Activated naive CD8-positive, alpha-beta T cell treated with anti-CD3 and anti-CD28 coated beads, Interleukin-2, amount 10 ng/mL, durations not matched to agents 7 days and 5 days (primary cell): ENCODE data around the gene SLC45A2. TPM values are rescaled to one million over a fixed set of nuclear protein-coding genes. Genes with fewer than 3 reads are reported as not detected.
"Not testable (repeated sequence)": the region's sequence is repeated elsewhere in the genome, so short reads cannot be mapped to it uniquely, and the experiment has no call there.

Experiments used
- ATAC-seq: fragments of 150-1000 bp; cut with Tn5 transposase; one replicate; pipeline ENCODE4 v1.10.0; 2021; ENCODE audit warnings: low read depth, moderate library complexity
- POLR2A ChIA-PET: fragments of 350-600 bp; sonication (Branson Sonifier 250); formaldehyde crosslinking; loops from one replicate; lab custom pipeline; 2021; ENCODE audit warnings: antibody characterized with exemption; lab: Charles Lee
- DNase-seq: peaks from one replicate; pipeline ENCODE4 v3.0.0; 2021
- H3K27ac Mint-ChIP-seq: one replicate; pipeline ENCODE4 v1.8.0; 2022; ENCODE audit warnings: mild to moderate bottlenecking, mixed read lengths
- H3K27me3 Mint-ChIP-seq: one replicate; pipeline ENCODE4 v1.8.0; 2022; ENCODE audit warnings: mild to moderate bottlenecking, moderate library complexity, mixed read lengths
- H3K36me3 Mint-ChIP-seq: one replicate; pipeline ENCODE4 v1.8.0; 2021; ENCODE audit warnings: mild to moderate bottlenecking, mixed read lengths
- H3K4me1 Mint-ChIP-seq: one replicate; pipeline ENCODE4 v1.8.0; 2021; ENCODE audit warnings: mixed read lengths
- H3K4me3 Mint-ChIP-seq: one replicate; pipeline ENCODE4 v1.8.0; 2022; ENCODE audit warnings: mild to moderate bottlenecking, moderate library complexity, mixed read lengths
- H3K9me3 Mint-ChIP-seq: one replicate; pipeline ENCODE4 v1.8.0; 2021; ENCODE audit warnings: mixed read lengths
- total RNA-seq, 2 experiments: library from RNA; stranded (reverse); gene quantifications; one replicate each; pipeline ENCODE4 v1.2.3, GENCODE V29; 2021

The SLC45A2 gene
- under 1 TPM in 1 of 2 experiments, not detected in 1; 0.40 TPM for total RNA-seq

GRCh38 chr5:33984671-33985124 is at the start of gene SLC45A2:
SLC45A2 (minus strand) TSS chr5:33984693; CDS start chr5:33984583, 110 bp downstream.
- POLR2A ChIA-PET: no interaction called here
- no peak for ATAC-seq

GRCh38 chr5:34031966-34032365 is 47.5 kb upstream of the SLC45A2 start:
- H3K27ac Mint-ChIP-seq: no peak overlapping the region
- H3K27me3 Mint-ChIP-seq: no peaks in the 10 kb centered on the region
- no peak overlapping the region for H3K4me3 Mint-ChIP-seq
- no peaks in the 10 kb centered on the region for H3K9me3 Mint-ChIP-seq
- POLR2A ChIA-PET: no interaction called here
- DNase-seq (no peak), ATAC-seq (no peak)
- peaks cover 5% of the 10 kb centered on the region for H3K36me3 Mint-ChIP-seq
- no peaks in the 10 kb centered on the region for H3K4me1 Mint-ChIP-seq

More at GRCh38 chr5:33984671-33985124, at the start of gene SLC45A2:
- Mint-ChIP-seq H3K27ac (no peak within 1 kb of the TSS), H3K36me3 (peaks cover 24% of the 10 kb centered on the region), H3K4me3 (no peak within 1 kb of the TSS), H3K4me1 (no peaks in the 10 kb centered on the region), H3K27me3 (no peaks in the 10 kb centered on the region), H3K9me3 (peaks cover 3% of the 10 kb centered on the region)
- DNase-seq: no peak

DNA sequence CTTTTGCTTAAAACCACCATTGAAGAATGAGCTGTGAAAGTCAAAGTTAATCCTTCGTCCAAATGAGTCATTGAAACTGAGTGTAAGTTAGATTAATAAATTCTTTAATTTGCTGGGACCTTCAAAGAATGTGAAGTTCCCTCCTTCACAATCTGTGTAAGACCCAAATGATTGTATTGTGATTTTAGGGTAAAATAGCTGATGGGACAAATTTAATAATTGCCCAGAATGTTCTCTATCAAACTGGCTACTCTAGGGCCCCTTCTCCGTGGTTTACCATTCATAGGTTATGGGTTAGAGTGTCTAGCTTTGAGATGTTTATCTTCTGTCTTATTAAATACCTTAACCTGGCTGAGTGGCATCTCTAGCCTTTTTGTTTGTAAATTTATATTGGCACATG is 46.6 kb upstream of the SLC45A2 start:
- POLR2A ChIA-PET: no interaction called here
- no peak for DNase-seq
- Mint-ChIP-seq H3K27ac (no peak overlapping the region), H3K4me3 (no peak overlapping the region), H3K4me1 (no peaks in the 10 kb centered on the region), H3K9me3 (no peaks in the 10 kb centered on the region), H3K36me3 (peaks cover 5% of the 10 kb centered on the region), H3K27me3 (no peaks in the 10 kb centered on the region)
- ATAC-seq: no peak

GRCh38 chr5:34030585-34030984 is 46.1 kb upstream of the SLC45A2 start:
- DNase-seq, H3K36me3 Mint-ChIP-seq, ATAC-seq, POLR2A ChIA-PET, H3K9me3 Mint-ChIP-seq, H3K4me1 Mint-ChIP-seq, H3K4me3 Mint-ChIP-seq, H3K27me3 Mint-ChIP-seq, H3K27ac Mint-ChIP-seq: not testable (repeated sequence)

- Mint-ChIP-seq H3K4me3 (no peak overlapping the region), H3K4me1 (peaks cover 1% of the 10 kb centered on the region), H3K36me3 (peaks cover 5% of the 10 kb centered on the region), H3K27ac (no peak overlapping the region), H3K9me3 (no peaks in the 10 kb centered on the region), H3K27me3 (no peaks in the 10 kb centered on the region)
- ATAC-seq: no peak
- POLR2A ChIA-PET: no interaction called here
- DNase-seq: no peak
These were observed 45.6 kb upstream of the SLC45A2 start for GRCh38 chr5:34030048-34030447.

GRCh38 chr5:34028349-34028748 is 43.9 kb upstream of the SLC45A2 start:
- H3K27ac Mint-ChIP-seq: no peak overlapping the region
- ATAC-seq: no peak
- no peaks in the 10 kb centered on the region for H3K27me3 Mint-ChIP-seq
- H3K9me3 Mint-ChIP-seq: no peaks in the 10 kb centered on the region
- POLR2A ChIA-PET: no interaction called here
- no peak for DNase-seq
- H3K4me1 Mint-ChIP-seq: peaks cover 1% of the 10 kb centered on the region
- H3K4me3 Mint-ChIP-seq: no peak overlapping the region
- H3K36me3 Mint-ChIP-seq: peaks cover 7% of the 10 kb centered on the region

DNA sequence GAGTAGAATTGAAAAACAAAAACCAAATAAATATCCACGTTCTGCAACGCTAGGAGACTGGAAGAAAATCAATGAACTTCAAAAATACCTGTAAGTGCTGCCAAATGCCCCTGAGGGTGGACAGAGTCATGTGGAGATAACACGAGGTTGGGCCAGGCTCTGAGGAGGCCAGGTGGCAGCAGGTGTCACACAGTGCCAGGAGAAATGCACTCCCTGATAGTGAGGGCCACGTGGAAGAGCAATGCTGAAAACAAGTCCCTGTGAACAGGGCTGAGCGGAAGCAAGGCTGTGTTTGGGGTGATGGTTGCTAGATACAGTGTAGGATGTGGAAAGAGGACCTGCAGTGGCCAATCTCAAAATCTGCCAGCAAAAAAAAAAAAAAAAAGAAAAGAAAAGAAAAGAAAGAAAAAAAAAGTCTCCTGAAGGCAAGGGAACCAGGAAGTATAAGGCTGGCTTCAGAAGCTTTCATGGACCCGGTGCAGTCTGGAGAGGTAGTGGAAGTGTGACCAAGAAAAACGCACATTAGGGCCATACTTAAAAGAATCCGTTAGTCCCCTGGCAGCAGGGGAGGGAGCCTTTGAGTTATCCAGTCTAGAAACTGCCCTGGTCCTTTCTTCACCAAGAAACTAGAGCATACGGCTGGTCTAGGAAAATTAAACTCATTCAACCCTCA is 41.7 kb upstream of the SLC45A2 start:
- DNase-seq (no peak), ATAC-seq (no peak)
- Mint-ChIP-seq H3K27me3 (no peaks in the 10 kb centered on the region), H3K9me3 (no peaks in the 10 kb centered on the region), H3K36me3 (peaks cover 13% of the 10 kb centered on the region), H3K4me1 (peaks cover 16% of the 10 kb centered on the region), H3K4me3 (no peak overlapping the region), H3K27ac (no peak overlapping the region)
- POLR2A ChIA-PET: no interaction called here

GRCh38 chr5:34022121-34022705 is 37.7 kb upstream of the SLC45A2 start:
- ATAC-seq (peak; percentile 100), DNase-seq (peak; percentile 49)
- Mint-ChIP-seq H3K4me3 (peak overlapping the region; percentile 65), H3K27me3 (no peaks in the 10 kb centered on the region), H3K9me3 (no peaks in the 10 kb centered on the region), H3K4me1 (peaks cover 21% of the 10 kb centered on the region), H3K36me3 (peaks cover 26% of the 10 kb centered on the region), H3K27ac (peak overlapping the region; percentile 94)
- POLR2A ChIA-PET: interaction anchor here (0.7 to 1.5 kb wide), 2 partner anchors 14 to 907 kb away, joined by 3 to 13 read pairs; partner anchors contain the start of genes AMACR and DNAJC21

DNA sequence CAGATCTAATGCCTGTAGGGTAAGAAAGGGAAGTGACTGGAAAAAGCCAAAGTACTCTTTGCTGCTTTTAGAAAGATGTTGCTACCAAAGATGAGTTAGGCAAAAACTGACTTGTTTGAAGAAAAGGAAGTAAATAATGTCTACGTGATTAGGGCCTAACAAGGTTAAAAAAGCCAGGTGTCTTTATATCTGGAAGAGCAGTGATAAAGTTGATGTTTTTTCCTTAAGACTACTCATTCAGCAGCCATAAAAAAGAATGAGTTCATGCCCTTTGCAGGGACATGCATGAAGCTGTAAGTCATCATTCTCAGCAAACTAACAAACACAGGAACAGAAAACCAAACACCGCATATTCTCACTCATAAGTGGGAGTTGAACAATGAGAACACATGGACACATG is 36.8 kb upstream of the SLC45A2 start:
- no peaks in the 10 kb centered on the region for H3K27me3 Mint-ChIP-seq
- peak overlapping the region; percentile 94 for H3K27ac Mint-ChIP-seq
- POLR2A ChIA-PET: interaction anchor here (0.6 to 1.6 kb wide), 4 partner anchors 13 to 908 kb away, joined by 3 to 13 read pairs (median 6); partner anchors contain the start of genes AMACR and DNAJC21
- peaks cover 26% of the 10 kb centered on the region for H3K36me3 Mint-ChIP-seq
- peak overlapping the region; percentile 65 for H3K4me3 Mint-ChIP-seq
- H3K4me1 Mint-ChIP-seq: peaks cover 21% of the 10 kb centered on the region
- ATAC-seq: no peak
- no peak for DNase-seq
- H3K9me3 Mint-ChIP-seq: no peaks in the 10 kb centered on the region

GRCh38 chr5:34020726-34021125 is 36.2 kb upstream of the SLC45A2 start:
- Mint-ChIP-seq H3K27me3 (no peaks in the 10 kb centered on the region), H3K36me3 (peaks cover 27% of the 10 kb centered on the region), H3K4me3 (no peak overlapping the region), H3K27ac (no peak overlapping the region), H3K9me3 (no peaks in the 10 kb centered on the region), H3K4me1 (peaks cover 20% of the 10 kb centered on the region)
- POLR2A ChIA-PET: interaction anchor here (0.6 to 1.6 kb wide), 2 partner anchors 13 to 14 kb away, joined by 3 to 8 read pairs; partner anchors contain the start of gene AMACR
- DNase-seq: no peak
- no peak for ATAC-seq

- no peak for ATAC-seq
- no peak overlapping the region for H3K27ac Mint-ChIP-seq
- POLR2A ChIA-PET: no interaction called here
These were observed 32.8 kb upstream of the SLC45A2 start for GRCh38 chr5:34017254-34017653.

GRCh38 chr5:34016750-34017149 is 32.3 kb upstream of the SLC45A2 start:
- POLR2A ChIA-PET: no interaction called here
- H3K9me3 Mint-ChIP-seq: peaks cover 4% of the 10 kb centered on the region
- H3K4me1 Mint-ChIP-seq: peaks cover 12% of the 10 kb centered on the region
- H3K4me3 Mint-ChIP-seq: no peak overlapping the region
- DNase-seq (no peak), ATAC-seq (no peak)
- no peaks in the 10 kb centered on the region for H3K27me3 Mint-ChIP-seq
- H3K27ac Mint-ChIP-seq: no peak overlapping the region
- H3K36me3 Mint-ChIP-seq: peaks cover 20% of the 10 kb centered on the region

More at GRCh38 chr5:34017254-34017653, 32.8 kb upstream of the SLC45A2 start:
- H3K4me3 Mint-ChIP-seq: no peak overlapping the region
- H3K9me3 Mint-ChIP-seq: peaks cover 4% of the 10 kb centered on the region
- H3K27me3 Mint-ChIP-seq: no peaks in the 10 kb centered on the region
- DNase-seq: no peak
- peaks cover 15% of the 10 kb centered on the region for H3K4me1 Mint-ChIP-seq
- H3K36me3 Mint-ChIP-seq: peaks cover 22% of the 10 kb centered on the region

DNA sequence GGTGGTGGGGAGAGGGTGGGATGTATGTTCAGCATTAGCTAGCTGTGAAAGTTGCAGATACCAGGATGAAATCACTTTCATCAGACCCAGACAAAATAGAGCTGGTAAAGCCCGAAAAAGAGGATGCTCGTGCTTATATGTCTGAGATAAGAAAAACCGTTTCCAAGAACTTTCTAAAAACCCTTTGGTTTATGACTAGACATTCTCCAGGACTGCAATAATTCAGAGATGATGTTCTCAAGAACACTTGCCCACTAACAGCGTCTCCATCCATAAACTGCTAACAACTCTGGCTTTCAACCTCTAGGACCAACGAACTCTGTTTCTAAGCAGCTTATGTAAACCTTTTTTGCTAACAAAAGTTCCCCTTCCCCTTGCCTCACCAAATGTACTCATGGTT is 31.7 kb upstream of the SLC45A2 start:
- ATAC-seq: no peak
- POLR2A ChIA-PET: no interaction called here

More for the DNA sequence above, 31.7 kb upstream of the SLC45A2 start:
- peaks cover 7% of the 10 kb centered on the region for H3K4me1 Mint-ChIP-seq
- no peak overlapping the region for H3K4me3 Mint-ChIP-seq
- H3K27ac Mint-ChIP-seq: no peak overlapping the region
- DNase-seq: no peak
- peaks cover 17% of the 10 kb centered on the region for H3K36me3 Mint-ChIP-seq
- no peaks in the 10 kb centered on the region for H3K27me3 Mint-ChIP-seq
- H3K9me3 Mint-ChIP-seq: peaks cover 4% of the 10 kb centered on the region
